Measurements from ENCODE around the gene TOM1L2.

DNA sequence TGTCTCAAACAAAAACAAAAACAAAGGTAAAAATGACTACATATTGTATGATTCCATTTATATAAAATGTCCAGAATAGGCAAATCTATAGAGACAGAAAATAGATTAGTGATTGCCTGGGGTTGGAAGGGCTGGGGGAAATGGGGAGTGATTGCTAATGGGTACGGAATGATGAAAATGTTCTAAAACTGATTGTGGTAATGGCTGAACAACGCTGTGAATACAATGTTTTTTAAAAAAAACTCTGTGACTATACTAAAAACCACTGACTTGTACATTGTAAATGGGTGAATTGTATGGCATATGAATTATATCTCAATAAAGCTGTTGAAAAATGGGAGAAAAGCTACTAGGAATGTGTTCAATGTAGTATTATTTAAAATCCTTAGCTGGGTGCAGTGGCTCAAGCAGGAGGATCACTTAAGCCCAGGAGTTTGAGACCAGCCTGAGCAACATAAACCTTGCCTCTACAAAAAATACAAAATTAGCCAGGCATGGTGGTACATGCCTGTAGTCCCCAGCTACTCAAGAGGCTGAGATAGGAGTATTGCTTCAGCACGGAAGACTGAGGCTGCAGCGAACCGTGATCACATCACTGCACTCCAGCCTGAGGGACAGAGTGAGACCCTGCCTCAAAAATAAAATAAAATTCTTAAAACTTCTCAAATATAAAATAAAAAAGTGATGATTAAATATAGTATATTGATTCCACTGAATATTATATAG is 47.9 kb downstream of the TOM1L2 start:
- no peak for TF ChIP-seq EZH2 (IDR thresholded peaks at IDR 0.05; ENCODE audit: insufficient read depth, poor library complexity, severe bottlenecking)
- no peak for TF ChIP-seq EZH2phosphoT487 (IDR thresholded peaks at IDR 0.05; ENCODE audit: insufficient read depth, low read depth)
